IPS-18c (cell line): Measurements from ENCODE around the gene USP9X.
"Not testable (repeated sequence)": the region's sequence is repeated elsewhere in the genome, so short reads cannot be mapped to it uniquely, and the experiment has no call there.

Source experiments
- H3K4me3 ChIP-seq: 2 replicates; pipeline ENCODE4 v1.7.0; 2013; ENCODE audit warnings: low read depth, mild to moderate bottlenecking, low read length, moderate library complexity; ENCODE audit not compliant: insufficient read depth
- H3K9me3 ChIP-seq: one replicate; pipeline ENCODE4 v1.6.1; 2013; ENCODE audit warnings: mild to moderate bottlenecking, low read length, moderate library complexity; ENCODE audit not compliant: control insufficient read depth, insufficient read depth

The USP9X gene

DNA sequence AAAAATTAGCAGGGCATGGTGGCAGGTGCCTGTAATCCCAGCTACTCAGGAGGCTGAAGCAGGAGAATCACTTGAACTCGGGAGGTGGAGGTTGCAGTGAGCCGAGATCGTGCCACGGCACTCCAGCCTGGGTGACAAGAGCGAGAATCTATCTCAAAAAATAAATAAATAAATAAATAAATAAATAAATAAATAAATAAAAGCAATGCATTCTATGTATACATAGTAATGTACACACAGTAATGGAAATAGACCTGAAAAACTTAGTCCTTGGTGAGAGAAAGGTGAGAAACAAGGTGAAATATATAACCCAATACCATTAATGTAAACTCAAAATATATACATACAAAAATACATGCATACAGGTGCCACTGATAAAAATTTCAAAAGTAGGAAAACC, 197.1 kb downstream of the USP9X start:
- H3K9me3 ChIP-seq, H3K4me3 ChIP-seq: not testable (repeated sequence)

DNA sequence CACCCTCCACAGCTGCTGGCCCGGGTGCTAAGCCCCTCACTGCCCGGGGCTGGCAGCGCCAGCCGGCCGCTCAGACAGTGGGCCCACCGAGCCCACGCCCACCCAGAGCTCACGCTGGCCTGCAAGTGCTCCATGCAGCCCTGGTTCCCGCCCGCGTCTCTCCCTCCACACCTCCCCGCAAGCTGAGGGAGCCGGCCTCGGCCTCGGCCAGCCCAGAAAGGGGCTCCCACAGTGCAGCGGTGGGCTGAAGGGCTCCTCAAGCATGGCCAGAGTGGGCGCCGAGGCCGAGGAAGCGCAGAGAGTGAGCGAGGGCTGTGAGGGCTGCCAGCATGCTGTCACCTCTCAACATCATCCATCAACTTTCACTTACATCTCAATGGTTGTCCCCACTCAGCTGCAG, 200.7 kb downstream of the USP9X start:
- H3K9me3 ChIP-seq, result not testable (repeated sequence)

More for the DNA sequence above, 200.7 kb downstream of the USP9X start:
- not testable (repeated sequence) for H3K4me3 ChIP-seq
